Thymus (tissue), 11 donors: ENCODE measurements around the gene OR10A2. TPM values are rescaled to one million over a fixed set of nuclear protein-coding genes. Genes with fewer than 3 reads are reported as not detected.
"Not testable (repeated sequence)": the region's sequence is repeated elsewhere in the genome, so short reads cannot be mapped to it uniquely, and the experiment has no call there.

Experiments used
- DNase-seq, 9 donors: peaks; one replicate each; pipeline ENCODE4 v3.0.0-alpha.2; 2013; ENCODE audit warnings: low spot score in 9 of 9, low read depth in 6 of 9, missing footprints in 1 of 9
- H3K27ac ChIP-seq, 2 donors: one replicate each; pipeline ENCODE4 v1.5.1; 2013; ENCODE audit warnings: control low read depth in 1 of 2, low read depth in 1 of 2, low read length in 1 of 2, mild to moderate bottlenecking in 1 of 2, moderate library complexity in 1 of 2
- H3K27me3 ChIP-seq, 2 donors: one replicate each; pipeline ENCODE4 v1.5.1; 2013; ENCODE audit warnings: low read length in 1 of 2; ENCODE audit not compliant: control insufficient read depth in 2 of 2, insufficient read depth in 1 of 2
- H3K36me3 ChIP-seq, 2 donors: one replicate each; pipeline ENCODE4 v1.5.1; 2013; ENCODE audit warnings: low read length in 1 of 2, mild to moderate bottlenecking in 1 of 2, moderate library complexity in 1 of 2; ENCODE audit not compliant: control insufficient read depth in 2 of 2, insufficient read depth in 2 of 2
- H3K4me1 ChIP-seq, 2 donors: one replicate each; pipeline ENCODE4 v1.5.1; 2013; ENCODE audit warnings: low read length in 2 of 2; ENCODE audit not compliant: control insufficient read depth in 2 of 2, insufficient read depth in 2 of 2
- H3K4me3 ChIP-seq, 2 donors: one replicate each; pipeline ENCODE4 v1.5.1; 2013; ENCODE audit warnings: low read length in 2 of 2, control low read depth in 1 of 2, mild to moderate bottlenecking in 1 of 2
- H3K9me3 ChIP-seq, 2 donors: one replicate each; pipeline ENCODE4 v1.5.1; 2013; ENCODE audit warnings: low read length in 1 of 2, mild to moderate bottlenecking in 1 of 2; ENCODE audit not compliant: control insufficient read depth in 2 of 2, insufficient read depth in 1 of 2
- WGBS: extraction: QIAGEN DNeasy Blood & Tissue Kit; methylation state at CpG from one replicate; pipeline ENCODE4 v1.1.7; 2013; 5-methylcytosine and 5-hydroxymethylcytosine counted together
- polyA plus RNA-seq: library from polyadenylated mRNA; stranded (reverse); fragments of 200-250 nt; gene quantifications from one replicate; pipeline ENCODE4 v1.2.3, GENCODE V29; 2013
- total RNA-seq: library from RNA; stranded (reverse); fragments of 120-200 nt; gene quantifications from one replicate; pipeline ENCODE4 v1.2.4, GENCODE V29; 2013
- donor health status: healthy.

OR10A2 gene
- total and polyA plus RNA-seq, 2 donors = not detected

GRCh38 chr11:6875761-6876160, 12.9 kb downstream of the OR10A2 start:
- DNase-seq = no peak
- Histone ChIP-seq H3K9me3 (no peaks in the 10 kb centered on the region), H3K27ac (no peak overlapping the region), H3K4me1 (no peaks in the 10 kb centered on the region), H3K4me3 (no peak overlapping the region), H3K36me3 (no peaks in the 10 kb centered on the region), H3K27me3 (no peaks in the 10 kb centered on the region)
- 94% methylated on average over 2 of the region's 2 CpGs for WGBS

- Histone ChIP-seq H3K36me3 (no peaks in the 10 kb centered on the region), H3K27me3 (no peaks in the 10 kb centered on the region), H3K4me1 (no peaks in the 10 kb centered on the region), H3K27ac (no peak within 1 kb of the TSS), H3K9me3 (no peaks in the 10 kb centered on the region), H3K4me3 (no peak within 1 kb of the TSS)
- WGBS = 94% methylated on average over 1 of the region's 1 CpG
- no peak for DNase-seq
These were observed 13.5 kb downstream of the OR10A2 start, which contains the start of gene OR10A4 for GRCh38 chr11:6876325-6876724. OR10A4 (plus strand) TSS chr11:6876625; CDS start chr11:6876648, 23 bp downstream.

DNA sequence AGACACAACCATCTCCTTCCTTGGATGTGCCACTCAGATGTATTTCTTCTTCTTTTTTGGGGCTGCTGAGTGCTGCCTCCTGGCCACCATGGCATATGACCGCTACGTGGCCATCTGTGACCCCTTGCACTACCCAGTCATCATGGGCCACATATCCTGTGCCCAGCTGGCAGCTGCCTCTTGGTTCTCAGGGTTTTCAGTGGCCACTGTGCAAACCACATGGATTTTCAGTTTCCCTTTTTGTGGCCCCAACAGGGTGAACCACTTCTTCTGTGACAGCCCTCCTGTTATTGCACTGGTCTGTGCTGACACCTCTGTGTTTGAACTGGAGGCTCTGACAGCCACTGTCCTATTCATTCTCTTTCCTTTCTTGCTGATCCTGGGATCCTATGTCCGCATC, 14.1 kb downstream of the OR10A2 start:
- WGBS = 95% methylated on average over 3 of the region's 3 CpGs
- no peaks in the 10 kb centered on the region for H3K27me3 ChIP-seq
- H3K27ac ChIP-seq = no peak overlapping the region
- no peak for DNase-seq
- H3K36me3 ChIP-seq = no peaks in the 10 kb centered on the region
- H3K4me1 ChIP-seq = no peaks in the 10 kb centered on the region
- H3K4me3 ChIP-seq = no peak overlapping the region
- H3K9me3 ChIP-seq = no peaks in the 10 kb centered on the region

DNA sequence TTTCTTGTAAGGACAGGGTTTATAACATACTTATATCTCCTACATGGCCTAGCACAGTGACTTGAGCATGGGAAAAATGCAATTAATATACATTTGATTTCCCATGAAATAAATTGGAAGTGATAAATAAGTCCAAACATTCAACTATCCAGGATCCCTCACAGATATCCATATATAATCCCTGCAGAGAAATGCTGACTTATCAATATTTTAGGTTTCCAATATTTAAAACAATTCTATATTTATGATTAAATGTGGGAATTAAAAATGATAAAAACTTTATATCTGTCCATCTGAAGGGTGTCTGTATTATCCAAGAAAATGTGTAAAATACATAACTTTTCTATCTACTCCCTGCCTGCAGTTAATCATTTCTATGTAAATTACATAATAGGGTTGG, 19.9 kb downstream of the OR10A2 start:
- Histone ChIP-seq H3K27ac (no peak overlapping the region), H3K4me1 (no peaks in the 10 kb centered on the region), H3K9me3 (no peaks in the 10 kb centered on the region), H3K36me3 (no peaks in the 10 kb centered on the region), H3K4me3 (no peak overlapping the region), H3K27me3 (no peaks in the 10 kb centered on the region)
- no peak for DNase-seq

DNA sequence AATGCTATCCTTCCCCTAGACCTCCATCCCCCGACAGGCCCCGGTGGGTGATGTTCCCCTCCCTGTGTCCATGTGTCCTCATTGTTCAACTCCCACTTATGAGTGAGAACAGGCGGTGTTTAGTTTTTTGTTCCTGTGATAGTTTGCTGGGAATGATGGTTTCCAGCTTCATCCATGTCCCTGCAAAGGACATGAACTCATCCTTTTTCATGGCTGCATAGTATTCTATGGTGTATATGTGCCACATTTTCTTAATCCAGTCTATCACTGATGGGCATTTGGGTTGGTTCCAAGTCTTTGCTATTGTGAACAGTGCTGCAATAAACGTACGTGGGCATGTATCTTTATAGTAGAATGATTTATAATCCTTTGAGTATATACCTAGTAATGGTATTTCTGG, 24.9 kb downstream of the OR10A2 start:
- H3K9me3 ChIP-seq, H3K36me3 ChIP-seq, DNase-seq, H3K27ac ChIP-seq, H3K27me3 ChIP-seq, H3K4me1 ChIP-seq, H3K4me3 ChIP-seq: not testable (repeated sequence)
- WGBS = 94% methylated on average over 5 of the region's 5 CpGs

DNA sequence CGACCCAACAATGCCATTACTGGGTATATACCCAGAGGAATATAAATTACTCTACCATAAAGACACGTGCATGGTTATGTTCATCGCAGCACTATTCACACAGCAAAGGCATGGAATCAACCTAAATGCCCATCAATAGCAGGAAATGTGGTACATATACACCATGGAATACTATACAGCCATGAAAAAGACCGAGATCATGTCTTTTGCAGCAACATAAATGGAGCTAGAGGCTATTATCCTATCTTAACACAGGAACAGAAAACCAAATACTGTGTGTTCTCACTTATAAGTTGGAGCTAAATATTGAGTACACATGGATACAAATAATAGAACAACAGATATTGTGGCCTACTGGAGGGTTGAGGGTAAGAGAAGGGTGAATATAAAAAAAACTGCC, 26.0 kb downstream of the OR10A2 start:
- 91% methylated on average over 4 of the region's 4 CpGs for WGBS
- no peaks in the 10 kb centered on the region for H3K27me3 ChIP-seq
- DNase-seq = no peak
- H3K4me3 ChIP-seq = no peak overlapping the region
- H3K36me3 ChIP-seq = no peaks in the 10 kb centered on the region
- H3K4me1 ChIP-seq = no peaks in the 10 kb centered on the region
- H3K27ac ChIP-seq = no peak overlapping the region
- no peaks in the 10 kb centered on the region for H3K9me3 ChIP-seq

- WGBS = 96% methylated on average over 1 of the region's 1 CpG
- no peak overlapping the region for H3K27ac ChIP-seq
- no peaks in the 10 kb centered on the region for H3K27me3 ChIP-seq
- H3K4me3 ChIP-seq = no peak overlapping the region
- no peaks in the 10 kb centered on the region for H3K9me3 ChIP-seq
- H3K4me1 ChIP-seq = no peaks in the 10 kb centered on the region
- DNase-seq = no peak
- H3K36me3 ChIP-seq = no peaks in the 10 kb centered on the region
These were observed 27.0 kb downstream of the OR10A2 start for GRCh38 chr11:6889835-6890234.

DNA sequence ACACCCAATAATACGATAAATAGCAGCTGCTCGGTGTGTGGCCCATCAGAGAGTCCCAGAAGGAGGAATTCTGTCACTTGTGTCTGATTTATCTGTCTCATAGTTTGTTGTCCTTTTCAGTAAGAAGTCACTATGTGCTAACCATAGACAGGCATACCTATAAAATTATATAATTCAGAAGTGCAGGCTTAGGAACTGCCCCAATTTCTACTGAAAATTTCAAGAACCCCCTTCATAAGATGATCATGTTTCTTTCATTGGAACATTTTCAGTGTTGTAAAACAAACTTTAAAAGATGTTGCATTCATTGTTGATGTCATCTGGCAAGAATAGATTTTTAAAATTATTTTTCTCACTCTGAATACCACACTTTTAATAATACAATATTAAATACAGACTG, 29.5 kb downstream of the OR10A2 start, which contains the start of gene OR2D2:
Gene OR2D2, minus strand, starts transcription at position 101 of the 400 bp plus-strand sequence. Its CDS starts 0 bp downstream, at position 101.
- Histone ChIP-seq H3K4me3 (no peak within 1 kb of the TSS), H3K27me3 (no peaks in the 10 kb centered on the region), H3K9me3 (no peaks in the 10 kb centered on the region), H3K4me1 (no peaks in the 10 kb centered on the region), H3K27ac (no peak within 1 kb of the TSS), H3K36me3 (no peaks in the 10 kb centered on the region)
- 89% methylated on average over 2 of the region's 2 CpGs for WGBS
- no peak for DNase-seq

GRCh38 chr11:6894097-6894496, 31.2 kb downstream of the OR10A2 start:
- Histone ChIP-seq H3K9me3 (no peaks in the 10 kb centered on the region), H3K4me3 (no peak overlapping the region), H3K27me3 (no peaks in the 10 kb centered on the region), H3K36me3 (no peaks in the 10 kb centered on the region), H3K4me1 (no peaks in the 10 kb centered on the region), H3K27ac (no peak overlapping the region)
- DNase-seq = no peak

DNA sequence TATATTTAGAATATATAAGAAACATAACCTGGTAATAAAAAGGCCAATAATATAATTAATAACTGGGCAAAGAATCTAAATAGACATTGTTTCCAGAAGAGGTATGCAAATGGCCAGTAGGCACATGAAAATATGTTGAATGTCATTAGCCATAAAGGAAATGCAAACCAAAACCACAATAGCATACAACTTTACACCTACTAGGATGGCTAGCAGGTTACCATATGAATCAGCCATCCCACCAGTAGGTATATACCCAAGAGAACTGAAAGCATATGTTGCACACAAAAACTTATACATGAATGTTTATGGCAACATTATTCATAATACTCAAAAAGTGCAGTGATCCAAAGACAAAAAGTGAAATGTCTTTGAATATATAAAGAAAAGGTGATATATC, 32.2 kb downstream of the OR10A2 start:
- Histone ChIP-seq H3K27ac (no peak overlapping the region), H3K27me3 (no peaks in the 10 kb centered on the region), H3K9me3 (no peaks in the 10 kb centered on the region), H3K4me1 (no peaks in the 10 kb centered on the region), H3K36me3 (no peaks in the 10 kb centered on the region), H3K4me3 (no peak overlapping the region)
- DNase-seq = no peak
